PFSK-1 (cell line): Measurements from ENCODE around the gene NINJ2.

ENCODE experiments used
- FOXP2 ChIP-seq: optimal IDR thresholded peaks from 2 replicates; pipeline ENCODE3; 2011; ENCODE audit warnings: borderline replicate concordance, control low read depth, inconsistent platforms; ENCODE audit not compliant: insufficient read depth; ENCODE audit errors: extremely low read length, extremely low read depth
- POLR2AphosphoS5 ChIP-seq: IDR thresholded peaks from 2 replicates; pipeline ENCODE4 v1.6.1; 2012; ENCODE audit warnings: low read depth, mild to moderate bottlenecking, control low read depth, low read length, moderate library complexity
- SIN3A ChIP-seq: IDR thresholded peaks from 2 replicates; pipeline ENCODE4 v1.6.1; 2012; ENCODE audit warnings: mild to moderate bottlenecking, low read length, moderate library complexity, borderline replicate concordance; ENCODE audit not compliant: insufficient read depth
- TAF1 ChIP-seq: IDR thresholded peaks from 2 replicates; pipeline ENCODE4 v1.6.1; 2012; ENCODE audit warnings: low read length, control low read depth, borderline replicate concordance; ENCODE audit not compliant: insufficient read depth
- TF ChIP-seq, protein P1 (sequence below), 2 experiments: IDR thresholded peaks; 2 replicates each; pipeline versions ENCODE4 v1.6.1 to v1.8.0; 2011 to 2012; ENCODE audit warnings: low read depth in 2 of 2, low read length in 2 of 2, control low read depth in 1 of 2, inconsistent platforms in 1 of 2, mild to moderate bottlenecking in 1 of 2, moderate library complexity in 1 of 2; ENCODE audit not compliant: insufficient read depth in 1 of 2

NINJ2 gene

GRCh38 chr12:527241-527640 is 136.0 kb downstream of the NINJ2 start:
- TF ChIP-seq POLR2AphosphoS5, result no peak
- no peak for TF ChIP-seq SIN3A
- TF ChIP-seq FOXP2, result no peak
- TF ChIP-seq TAF1, result no peak
- TF ChIP-seq, protein P1, sequence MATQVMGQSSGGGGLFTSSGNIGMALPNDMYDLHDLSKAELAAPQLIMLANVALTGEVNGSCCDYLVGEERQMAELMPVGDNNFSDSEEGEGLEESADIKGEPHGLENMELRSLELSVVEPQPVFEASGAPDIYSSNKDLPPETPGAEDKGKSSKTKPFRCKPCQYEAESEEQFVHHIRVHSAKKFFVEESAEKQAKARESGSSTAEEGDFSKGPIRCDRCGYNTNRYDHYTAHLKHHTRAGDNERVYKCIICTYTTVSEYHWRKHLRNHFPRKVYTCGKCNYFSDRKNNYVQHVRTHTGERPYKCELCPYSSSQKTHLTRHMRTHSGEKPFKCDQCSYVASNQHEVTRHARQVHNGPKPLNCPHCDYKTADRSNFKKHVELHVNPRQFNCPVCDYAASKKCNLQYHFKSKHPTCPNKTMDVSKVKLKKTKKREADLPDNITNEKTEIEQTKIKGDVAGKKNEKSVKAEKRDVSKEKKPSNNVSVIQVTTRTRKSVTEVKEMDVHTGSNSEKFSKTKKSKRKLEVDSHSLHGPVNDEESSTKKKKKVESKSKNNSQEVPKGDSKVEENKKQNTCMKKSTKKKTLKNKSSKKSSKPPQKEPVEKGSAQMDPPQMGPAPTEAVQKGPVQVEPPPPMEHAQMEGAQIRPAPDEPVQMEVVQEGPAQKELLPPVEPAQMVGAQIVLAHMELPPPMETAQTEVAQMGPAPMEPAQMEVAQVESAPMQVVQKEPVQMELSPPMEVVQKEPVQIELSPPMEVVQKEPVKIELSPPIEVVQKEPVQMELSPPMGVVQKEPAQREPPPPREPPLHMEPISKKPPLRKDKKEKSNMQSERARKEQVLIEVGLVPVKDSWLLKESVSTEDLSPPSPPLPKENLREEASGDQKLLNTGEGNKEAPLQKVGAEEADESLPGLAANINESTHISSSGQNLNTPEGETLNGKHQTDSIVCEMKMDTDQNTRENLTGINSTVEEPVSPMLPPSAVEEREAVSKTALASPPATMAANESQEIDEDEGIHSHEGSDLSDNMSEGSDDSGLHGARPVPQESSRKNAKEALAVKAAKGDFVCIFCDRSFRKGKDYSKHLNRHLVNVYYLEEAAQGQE (IDR thresholded peaks at IDR 0.05; ENCODE audit: insufficient read depth in 1 of 2, low read depth in 2 of 2, low read length in 2 of 2), result no peak

GRCh38 chr12:526089-526488 is 137.2 kb downstream of the NINJ2 start:
- no peak for TF ChIP-seq TAF1
- no peak for TF ChIP-seq SIN3A
- TF ChIP-seq, protein P1 (IDR thresholded peaks at IDR 0.05; ENCODE audit: insufficient read depth in 1 of 2, low read depth in 2 of 2, low read length in 2 of 2), result no peak
- TF ChIP-seq FOXP2, result no peak
- TF ChIP-seq POLR2AphosphoS5, result no peak

GRCh38 chr12:524167-524951 is 138.9 kb downstream of the NINJ2 start:
- TF ChIP-seq, protein P1 (IDR thresholded peaks at IDR 0.05; ENCODE audit: insufficient read depth in 1 of 2, low read depth in 2 of 2, low read length in 2 of 2), result no peak
- TF ChIP-seq FOXP2 (no peak), SIN3A (no peak), TAF1 (no peak), POLR2AphosphoS5 (no peak)

GRCh38 chr12:522692-523378 is 140.4 kb downstream of the NINJ2 start:
- TF ChIP-seq, protein P1 (IDR thresholded peaks at IDR 0.05; ENCODE audit: insufficient read depth in 1 of 2, low read depth in 2 of 2, low read length in 2 of 2), result no peak
- TF ChIP-seq SIN3A (no peak), POLR2AphosphoS5 (no peak), FOXP2 (no peak), TAF1 (no peak)
